Glutamatergic neuron (in vitro differentiated cells): ENCODE measurements around the gene CHN2. TPM values are rescaled to one million over a fixed set of nuclear protein-coding genes. Genes with fewer than 3 reads are reported as not detected.
"Not testable (repeated sequence)": the region's sequence is repeated elsewhere in the genome, so short reads cannot be mapped to it uniquely, and the experiment has no call there.

Experiments
- DNase-seq: peaks from one replicate; pipeline ENCODE4 v3.0.0; 2022
- H3K27ac Mint-ChIP-seq: one replicate; pipeline ENCODE4 v1.8.0; 2020; ENCODE audit warnings: mild to moderate bottlenecking, mixed read lengths, inconsistent platforms; ENCODE audit not compliant: unreplicated experiment
- H3K27me3 Mint-ChIP-seq: one replicate; pipeline ENCODE4 v1.8.0; 2020; ENCODE audit warnings: mild to moderate bottlenecking, moderate library complexity, mixed read lengths, inconsistent platforms; ENCODE audit not compliant: unreplicated experiment
- H3K36me3 Mint-ChIP-seq: one replicate; pipeline ENCODE4 v1.8.0; 2020; ENCODE audit warnings: mild to moderate bottlenecking, mixed read lengths, inconsistent platforms; ENCODE audit not compliant: unreplicated experiment
- H3K4me1 Mint-ChIP-seq: one replicate; pipeline ENCODE4 v1.8.0; 2020; ENCODE audit warnings: mild to moderate bottlenecking, low read depth, mixed read lengths, inconsistent platforms; ENCODE audit not compliant: unreplicated experiment
- H3K4me3 Mint-ChIP-seq: one replicate; pipeline ENCODE4 v1.8.0; 2020; ENCODE audit warnings: mild to moderate bottlenecking, mixed read lengths, inconsistent platforms; ENCODE audit not compliant: unreplicated experiment
- H3K9me3 Mint-ChIP-seq: one replicate; pipeline ENCODE4 v1.8.0; 2020; ENCODE audit warnings: mild to moderate bottlenecking, moderate library complexity, mixed read lengths, inconsistent platforms; ENCODE audit not compliant: unreplicated experiment
- total RNA-seq: library from RNA; stranded (reverse); fragmentation: NEBNext Ultra II Directional; extraction: Animal tissue kit (Norgen Biotek cat#: 25700); gene quantifications from one replicate; pipeline ENCODE4 v1.2.1, GENCODE V29; 2021; ENCODE audit not compliant: unreplicated experiment
- TF ChIP-seq, protein P1 (sequence below): fragments of 200-600 bp; sonication (generic); IDR thresholded peaks from one replicate; pipeline ENCODE4 v1.5.0; 2021; ENCODE audit not compliant: partially characterized antibody, unreplicated experiment

Gene CHN2
- total RNA-seq, 1 donor from 2014 or later, result 63.2 TPM

DNA sequence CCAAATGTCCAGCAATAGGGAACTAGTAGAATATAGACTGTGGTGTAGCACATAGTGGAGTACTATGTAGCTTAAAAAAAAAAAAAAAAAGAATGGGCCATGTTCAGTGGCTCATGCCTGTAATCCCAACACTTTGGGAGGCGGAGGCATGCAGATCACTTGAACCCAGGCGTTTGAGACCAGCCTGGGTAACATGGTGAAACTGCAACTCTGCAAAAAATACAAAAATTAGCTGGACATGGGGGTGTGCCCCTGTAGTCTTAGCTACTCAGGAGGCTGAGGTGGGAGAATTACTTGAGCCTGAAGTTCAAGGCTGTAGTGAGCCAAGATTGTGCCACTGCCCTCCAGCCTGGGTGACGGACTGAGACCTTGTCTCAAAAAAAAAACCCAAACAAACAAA is 64.4 kb downstream of the CHN2 start:
- peaks cover 23% of the 10 kb centered on the region for H3K36me3 Mint-ChIP-seq
- H3K27ac Mint-ChIP-seq, result no peak overlapping the region
- H3K4me1 Mint-ChIP-seq, result peaks cover 8% of the 10 kb centered on the region
- peaks cover 4% of the 10 kb centered on the region for H3K9me3 Mint-ChIP-seq
- no peaks in the 10 kb centered on the region for H3K27me3 Mint-ChIP-seq
- H3K4me3 Mint-ChIP-seq, result no peak overlapping the region
- no peak for DNase-seq
- TF ChIP-seq, protein P1, sequence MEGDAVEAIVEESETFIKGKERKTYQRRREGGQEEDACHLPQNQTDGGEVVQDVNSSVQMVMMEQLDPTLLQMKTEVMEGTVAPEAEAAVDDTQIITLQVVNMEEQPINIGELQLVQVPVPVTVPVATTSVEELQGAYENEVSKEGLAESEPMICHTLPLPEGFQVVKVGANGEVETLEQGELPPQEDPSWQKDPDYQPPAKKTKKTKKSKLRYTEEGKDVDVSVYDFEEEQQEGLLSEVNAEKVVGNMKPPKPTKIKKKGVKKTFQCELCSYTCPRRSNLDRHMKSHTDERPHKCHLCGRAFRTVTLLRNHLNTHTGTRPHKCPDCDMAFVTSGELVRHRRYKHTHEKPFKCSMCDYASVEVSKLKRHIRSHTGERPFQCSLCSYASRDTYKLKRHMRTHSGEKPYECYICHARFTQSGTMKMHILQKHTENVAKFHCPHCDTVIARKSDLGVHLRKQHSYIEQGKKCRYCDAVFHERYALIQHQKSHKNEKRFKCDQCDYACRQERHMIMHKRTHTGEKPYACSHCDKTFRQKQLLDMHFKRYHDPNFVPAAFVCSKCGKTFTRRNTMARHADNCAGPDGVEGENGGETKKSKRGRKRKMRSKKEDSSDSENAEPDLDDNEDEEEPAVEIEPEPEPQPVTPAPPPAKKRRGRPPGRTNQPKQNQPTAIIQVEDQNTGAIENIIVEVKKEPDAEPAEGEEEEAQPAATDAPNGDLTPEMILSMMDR, result no peak

DNA sequence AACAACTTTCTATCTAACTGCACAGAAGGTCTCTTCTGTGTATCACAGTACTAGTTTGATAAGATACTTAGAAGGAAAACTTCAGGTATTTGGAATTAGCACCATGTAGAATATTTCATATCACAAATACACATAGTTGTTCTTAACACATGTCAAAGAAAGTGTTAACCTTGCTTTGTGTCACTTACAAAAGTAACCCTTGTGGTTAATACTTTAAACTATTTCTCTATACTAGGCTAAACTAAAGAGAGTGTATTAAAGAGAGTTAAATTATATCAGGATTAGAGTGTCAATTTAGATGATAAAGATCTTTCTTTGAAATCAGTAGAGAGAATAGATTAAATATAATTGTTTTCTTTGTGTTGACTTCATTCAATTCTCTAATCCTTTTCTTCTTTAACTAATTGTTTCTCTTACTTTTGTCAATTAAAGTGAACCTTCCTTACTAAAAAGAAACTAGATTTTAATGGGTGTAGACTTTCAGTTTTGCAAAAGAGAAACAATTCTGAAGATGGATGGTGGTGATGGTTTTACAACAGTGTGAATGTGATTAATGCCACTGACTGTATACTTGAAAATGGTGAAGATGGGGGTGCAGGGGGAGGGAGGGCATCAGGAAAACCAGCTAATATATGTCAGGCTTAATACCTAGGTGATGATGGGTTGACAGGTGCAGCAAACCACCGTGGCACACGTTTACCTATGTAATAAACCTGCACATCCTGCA is 67.8 kb downstream of the CHN2 start:
- H3K9me3 Mint-ChIP-seq, result peaks cover 3% of the 10 kb centered on the region
- H3K4me3 Mint-ChIP-seq, result no peak overlapping the region
- peaks cover 12% of the 10 kb centered on the region for H3K27me3 Mint-ChIP-seq
- DNase-seq, result no peak
- H3K27ac Mint-ChIP-seq, result no peak overlapping the region
- peaks cover 19% of the 10 kb centered on the region for H3K4me1 Mint-ChIP-seq
- H3K36me3 Mint-ChIP-seq, result peaks cover 24% of the 10 kb centered on the region
- TF ChIP-seq, protein P1, result no peak

DNA sequence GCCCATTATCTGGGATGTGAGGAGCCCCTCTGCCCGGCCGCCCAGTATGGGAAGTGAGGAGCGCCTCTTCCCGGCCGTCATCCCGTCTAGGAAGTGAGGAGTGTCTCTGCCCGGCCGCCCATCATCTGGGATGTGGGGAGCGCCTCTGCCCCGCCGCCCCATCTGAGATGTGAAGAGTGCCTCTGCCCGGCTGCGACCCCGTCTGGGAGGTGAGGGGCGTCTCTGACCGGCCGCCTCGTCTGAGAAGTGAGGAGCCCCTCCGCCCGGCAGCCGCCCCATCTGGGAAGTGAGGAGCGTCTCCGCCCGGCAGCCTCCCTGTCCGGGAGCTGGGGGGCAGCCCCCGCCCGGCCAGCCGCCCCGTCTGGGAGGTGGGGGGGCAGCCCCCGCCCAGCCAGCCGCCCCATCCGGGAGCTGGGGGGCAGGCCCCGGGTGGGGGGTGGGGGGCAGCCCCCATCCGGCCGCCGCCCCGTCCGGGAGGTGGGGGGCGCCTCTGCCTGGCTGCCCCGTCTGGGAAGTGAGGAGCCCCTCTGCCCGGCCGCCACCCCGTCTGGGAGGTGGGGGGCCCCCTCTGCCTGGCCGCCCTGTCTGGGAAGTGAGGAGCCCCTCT is 69.1 kb downstream of the CHN2 start:
- H3K36me3 Mint-ChIP-seq, result peaks cover 18% of the 10 kb centered on the region
- not testable (repeated sequence) for DNase-seq, H3K9me3 Mint-ChIP-seq, H3K4me3 Mint-ChIP-seq, H3K27ac Mint-ChIP-seq
- H3K27me3 Mint-ChIP-seq, result peaks cover 12% of the 10 kb centered on the region
- H3K4me1 Mint-ChIP-seq, result peaks cover 19% of the 10 kb centered on the region

DNA sequence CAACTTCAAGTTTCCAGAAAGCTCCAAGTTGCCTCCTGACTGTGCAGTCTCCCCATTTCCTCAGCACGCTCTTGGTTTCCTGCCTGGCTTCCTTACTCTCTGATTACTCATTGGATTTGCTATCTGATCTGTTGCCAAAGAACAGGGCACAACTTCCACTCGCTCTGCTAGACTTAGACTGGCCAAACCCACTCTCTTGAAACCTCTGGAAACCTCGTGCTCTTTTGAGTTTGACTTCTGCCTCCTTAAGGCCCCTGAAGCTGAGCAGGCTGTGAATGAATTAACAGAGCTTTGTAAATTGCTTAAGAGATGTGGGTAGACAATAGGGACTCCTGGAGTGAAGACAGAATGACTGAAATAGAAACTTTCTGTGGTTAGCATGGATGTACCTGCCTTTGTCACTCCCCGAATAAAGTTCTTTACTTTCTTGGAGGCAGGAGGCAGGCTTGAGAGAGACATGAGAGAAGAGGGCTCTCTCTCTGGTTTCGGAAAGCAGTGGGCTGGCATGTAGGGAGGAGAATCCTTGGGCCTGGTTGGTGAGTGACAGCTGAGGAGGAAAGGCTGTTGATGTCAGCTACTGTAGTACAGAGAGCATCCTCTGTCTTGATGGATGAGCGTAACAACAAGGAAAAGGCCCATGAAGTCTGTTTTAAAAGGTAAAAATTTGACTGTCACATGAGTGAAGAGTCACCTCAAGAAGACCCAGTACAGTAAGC is 70.8 kb downstream of the CHN2 start:
- H3K4me3 Mint-ChIP-seq, result peak overlapping the region; percentile 48
- no peak for DNase-seq
- peaks cover 3% of the 10 kb centered on the region for H3K9me3 Mint-ChIP-seq
- H3K27me3 Mint-ChIP-seq, result peaks cover 12% of the 10 kb centered on the region
- TF ChIP-seq, protein P1, result no peak
- peaks cover 19% of the 10 kb centered on the region for H3K4me1 Mint-ChIP-seq
- peaks cover 18% of the 10 kb centered on the region for H3K36me3 Mint-ChIP-seq
- H3K27ac Mint-ChIP-seq, result peak overlapping the region; percentile 76

DNA sequence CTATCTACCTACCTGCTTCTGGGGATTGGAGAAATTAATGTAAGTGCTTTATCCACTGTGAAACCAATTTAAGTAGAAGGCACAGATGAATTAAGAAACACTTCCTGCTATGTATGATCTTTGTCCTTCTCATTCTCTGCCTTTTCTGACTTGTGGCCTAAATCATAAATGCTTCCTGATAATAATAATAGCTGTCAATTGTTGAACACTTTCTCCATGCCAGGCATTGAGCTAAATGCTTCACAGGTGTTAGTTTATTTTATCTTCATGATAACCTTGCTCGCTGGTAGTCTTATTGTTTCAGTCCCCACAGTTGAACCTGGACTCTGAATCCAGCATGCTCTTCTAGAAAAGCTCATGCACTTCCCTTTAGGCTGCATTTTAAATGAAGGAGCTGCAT is 75.4 kb downstream of the CHN2 start:
- H3K27me3 Mint-ChIP-seq, result peaks cover 7% of the 10 kb centered on the region
- H3K4me1 Mint-ChIP-seq, result peaks cover 35% of the 10 kb centered on the region
- H3K27ac Mint-ChIP-seq, result no peak overlapping the region
- TF ChIP-seq, protein P1, result no peak
- H3K9me3 Mint-ChIP-seq, result no peaks in the 10 kb centered on the region
- H3K4me3 Mint-ChIP-seq, result no peak overlapping the region
- DNase-seq, result no peak
- H3K36me3 Mint-ChIP-seq, result no peaks in the 10 kb centered on the region
